ENCODE data around the gene ADAMTSL2.

DNA sequence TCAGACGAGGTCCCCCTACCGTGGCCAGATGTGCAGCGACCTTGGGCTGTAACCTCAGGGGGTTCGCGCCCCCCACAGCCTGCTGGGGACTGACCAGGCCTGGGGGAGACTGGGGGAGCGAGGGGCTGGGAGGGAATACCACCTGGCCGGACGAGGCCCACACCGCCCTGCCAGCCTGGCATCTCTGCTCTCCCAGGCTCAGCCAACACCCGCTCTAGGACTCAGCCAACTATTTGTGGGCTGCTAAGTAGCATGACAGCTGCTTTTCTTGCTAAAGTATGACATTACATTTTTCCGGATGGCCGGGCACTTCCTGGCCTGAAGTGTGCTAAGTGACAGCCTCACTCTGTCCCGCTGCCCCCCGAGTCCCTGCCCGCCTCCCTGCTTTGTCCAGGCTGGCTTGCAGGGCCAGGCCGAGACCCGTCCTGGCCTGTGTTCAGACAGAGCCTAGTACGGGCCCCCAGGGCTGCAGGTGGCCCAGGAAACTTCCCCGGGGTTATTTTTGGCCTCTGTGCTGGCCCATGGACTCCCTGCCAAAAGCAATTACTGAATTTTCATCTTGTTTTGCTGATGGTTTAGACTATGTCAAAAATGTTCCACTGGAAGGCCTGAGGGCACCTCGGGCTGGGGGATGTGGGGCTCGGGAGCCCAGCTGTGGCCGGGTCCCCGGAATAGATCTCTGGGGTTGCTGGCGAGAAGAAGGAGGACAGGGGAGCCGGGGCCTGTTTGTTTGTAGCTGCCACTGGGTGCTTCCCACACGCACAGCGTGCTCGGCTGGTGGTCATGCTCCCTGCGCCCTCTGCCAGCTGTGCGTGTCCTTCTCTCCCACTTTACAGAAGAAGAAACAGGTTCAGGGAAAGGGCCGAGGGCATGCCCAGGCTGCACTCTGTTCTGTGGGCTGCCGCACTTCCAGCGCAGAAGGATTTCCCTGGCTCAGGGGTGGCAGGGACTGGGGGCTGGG, 42.2 kb upstream of the ADAMTSL2 start:
- TF ChIP-seq GATA2 (IDR thresholded peaks at IDR 0.05; ENCODE audit: low read depth, low read length) (no peak), GATA3 (IDR thresholded peaks at IDR 0.05; ENCODE audit: low read depth, low read length) (no peak)

All from SH-SY5Y (cell line).